GM21717 (cell line): ENCODE data around the gene POTEC.
"Not testable (repeated sequence)": the region's sequence is repeated elsewhere in the genome, so short reads cannot be mapped to it uniquely, and the experiment has no call there.

Experiments used
- ATAC-seq: cut with Tn5 transposase; IDR thresholded peaks from one replicate; pipeline ENCODE4 v1.9.1; 2021; ENCODE audit warnings: mild to moderate bottlenecking, moderate library complexity; ENCODE audit not compliant: unreplicated experiment

POTEC gene

DNA sequence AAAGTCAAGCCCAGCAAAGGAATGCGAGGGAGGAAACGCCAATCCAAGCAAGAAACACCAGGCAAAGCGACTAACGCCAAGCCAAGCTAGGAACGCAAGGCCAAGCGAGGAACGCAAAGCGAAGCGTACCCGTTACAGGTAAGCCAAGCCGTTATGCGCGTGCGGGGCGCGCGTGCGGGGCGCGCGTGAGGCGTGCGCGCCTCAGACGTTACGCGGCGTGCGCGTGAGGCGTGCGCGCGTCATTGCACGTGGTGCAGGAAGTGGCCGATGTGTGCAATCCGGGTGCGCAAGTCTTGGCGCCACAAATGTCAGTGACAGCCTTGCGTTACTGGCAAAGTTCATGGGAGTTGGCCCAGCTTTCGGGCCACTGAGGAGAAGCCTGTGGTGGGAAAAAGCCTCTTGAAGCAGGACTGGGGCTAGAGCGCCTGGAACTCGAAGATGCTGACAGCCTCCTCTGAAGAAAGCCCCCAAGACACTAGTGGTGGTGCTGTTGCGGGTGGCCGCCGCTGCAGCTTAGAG is at the start of gene POTEC:
Gene POTEC, minus strand, starts transcription at position 155 of the 519 bp plus-strand sequence. CDS start 454 bp downstream, outside the sequence.
- not testable (repeated sequence) for ATAC-seq

DNA sequence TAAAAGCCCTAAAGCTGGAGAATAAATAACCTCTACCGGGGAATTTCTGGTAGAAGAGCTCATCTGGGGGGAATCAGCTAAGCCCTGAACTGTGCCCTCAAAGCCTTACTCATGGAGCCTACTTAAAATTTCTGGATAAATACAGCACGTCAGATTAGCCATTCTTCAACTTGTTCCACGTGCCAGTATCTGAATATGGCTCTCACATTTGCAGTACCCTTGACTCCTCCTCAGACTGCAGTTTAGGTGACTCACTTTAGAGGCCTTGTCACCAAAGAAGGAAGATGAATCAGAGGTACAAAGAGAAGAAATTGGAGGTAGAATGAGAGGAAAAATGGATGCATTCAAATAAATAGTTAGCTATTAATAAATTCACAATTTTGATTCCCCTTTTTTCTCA is 34.6 kb upstream of the POTEC start:
- ATAC-seq, result no peak

DNA sequence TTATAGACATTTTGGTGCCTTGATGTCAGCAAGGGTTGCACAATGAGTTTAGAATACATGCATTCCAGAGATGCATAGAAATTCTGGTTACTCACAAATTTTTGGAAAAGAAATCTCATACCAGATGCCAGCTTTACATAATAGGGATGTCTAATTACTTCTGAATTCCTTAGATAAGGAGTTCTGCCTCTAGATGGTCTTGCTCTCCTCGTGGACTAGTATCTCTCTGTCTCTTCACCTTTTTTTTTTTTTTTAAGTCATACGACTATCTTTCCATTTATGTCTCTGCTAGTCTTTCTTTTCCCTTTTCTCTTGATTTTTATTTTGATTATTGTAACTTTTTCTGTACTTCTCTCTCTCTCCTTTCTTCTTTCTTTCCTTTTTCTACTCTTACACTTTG is 16.1 kb upstream of the POTEC start:
- not testable (repeated sequence) for ATAC-seq

DNA sequence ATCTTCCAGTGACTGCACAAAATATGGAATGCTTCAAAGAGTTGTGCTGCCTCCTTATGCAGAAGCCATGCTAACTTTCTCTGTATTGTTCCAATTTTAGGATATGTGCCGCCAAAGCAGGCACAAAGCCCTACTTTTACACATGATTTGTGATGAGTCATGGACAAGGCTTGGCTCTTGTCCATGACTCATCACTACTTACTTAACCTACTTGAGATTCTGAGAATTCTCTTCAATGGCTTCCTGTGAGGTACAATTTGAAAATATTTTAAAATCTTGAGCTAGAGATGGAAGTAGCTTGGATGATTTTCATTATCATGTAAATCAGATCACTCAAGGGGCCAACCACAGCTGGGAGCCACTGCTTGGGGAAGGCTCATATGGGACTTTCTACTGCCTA is 11.7 kb downstream of the POTEC start:
- not testable (repeated sequence) for ATAC-seq

DNA sequence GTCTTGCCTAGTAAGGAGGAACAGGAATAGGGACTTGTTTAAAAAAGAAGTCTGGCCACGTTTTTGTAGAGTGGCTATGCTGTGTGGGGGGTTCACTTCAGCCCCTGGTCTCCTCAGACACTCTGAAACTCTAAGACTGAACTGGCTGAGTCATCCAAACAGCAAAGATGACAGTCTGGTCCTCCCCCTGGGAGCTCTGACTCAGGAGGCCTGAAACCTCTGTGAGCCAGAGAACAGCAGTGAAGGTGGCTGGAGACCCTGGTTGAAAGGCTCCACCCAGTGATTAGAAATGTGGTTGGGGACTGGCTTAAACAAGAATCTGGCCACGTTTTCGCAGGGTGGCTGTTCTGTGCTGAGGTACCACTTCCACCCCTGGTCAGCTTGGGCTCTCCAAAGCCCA is 32.7 kb downstream of the POTEC start:
- ATAC-seq, result not testable (repeated sequence)

DNA sequence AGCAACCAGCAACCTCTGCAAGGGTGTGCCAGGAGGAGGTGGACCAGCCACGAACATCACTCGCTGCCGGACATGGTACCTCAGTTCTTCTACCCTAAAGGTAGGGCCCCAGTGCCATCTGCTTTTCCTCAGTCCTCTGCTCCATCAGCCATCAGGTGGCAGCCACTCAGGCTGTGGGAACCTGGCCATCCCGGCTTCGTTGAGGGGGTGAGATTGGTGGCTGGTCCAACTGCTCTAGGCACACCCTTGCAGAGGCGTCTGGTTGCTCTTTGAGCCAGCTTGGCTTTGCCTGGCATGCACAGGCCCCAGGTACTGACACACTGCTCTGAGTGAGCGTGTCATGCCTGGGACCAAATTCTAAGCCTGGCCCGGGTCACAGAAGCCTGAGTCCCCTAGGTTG is 39.7 kb downstream of the POTEC start:
- ATAC-seq, result not testable (repeated sequence)

DNA sequence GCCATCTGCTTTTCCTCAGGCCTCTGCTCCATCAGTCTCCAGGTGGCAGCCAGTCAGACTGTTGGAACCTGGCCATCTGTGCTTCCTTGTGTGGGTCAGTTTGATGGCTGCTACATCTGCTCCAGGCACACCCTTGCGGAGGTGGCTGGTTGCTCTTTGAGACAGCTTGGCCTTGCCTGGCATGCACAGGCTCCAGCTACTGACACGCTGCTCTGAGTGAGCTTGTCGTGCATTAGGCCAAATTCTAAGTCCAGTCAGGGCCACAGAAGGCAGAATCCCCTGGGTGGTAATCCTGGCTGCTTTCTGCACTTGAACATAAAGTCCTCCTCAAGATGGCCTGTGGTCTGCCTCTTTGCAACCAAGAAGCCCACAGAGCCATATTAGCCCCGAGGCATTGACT is 41.5 kb downstream of the POTEC start:
- not testable (repeated sequence) for ATAC-seq

DNA sequence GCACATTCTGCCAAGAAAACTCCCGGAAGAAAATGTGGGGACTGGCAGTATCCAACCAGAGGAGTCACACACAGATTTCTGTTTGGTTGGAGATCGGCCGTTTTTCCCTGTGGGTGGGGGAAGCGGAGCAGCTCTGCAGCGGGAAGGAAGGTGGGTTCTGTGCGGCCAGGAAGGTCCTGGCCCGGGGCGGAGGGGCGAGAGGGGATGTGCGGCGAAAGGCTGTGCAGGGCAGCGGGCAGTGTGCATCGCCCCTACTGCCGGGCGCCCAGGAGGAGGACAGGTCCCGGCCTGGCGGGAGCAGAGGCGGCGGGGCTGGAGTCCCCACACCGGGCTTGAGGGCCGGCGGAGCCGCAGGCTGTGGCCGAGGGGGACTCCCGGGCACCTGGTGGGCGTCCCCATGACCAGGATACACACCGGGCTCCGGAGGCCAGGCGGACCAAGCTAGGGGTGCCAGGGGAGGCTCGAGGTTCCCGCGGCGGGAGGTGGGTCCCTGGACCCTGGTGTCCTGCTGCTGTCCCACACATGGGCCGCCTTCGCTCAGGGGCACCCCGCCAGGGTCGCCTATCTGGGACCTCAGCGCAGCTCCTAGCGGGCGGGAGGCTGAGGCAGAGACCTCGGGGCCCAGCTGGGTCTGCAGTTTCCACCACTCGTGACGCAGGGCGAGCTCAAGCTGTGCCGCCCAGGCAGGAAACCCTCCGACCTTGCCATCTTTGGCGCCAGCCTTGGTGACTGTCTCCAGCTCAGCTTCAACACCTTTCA is 54.0 kb downstream of the POTEC start:
- not testable (repeated sequence) for ATAC-seq

DNA sequence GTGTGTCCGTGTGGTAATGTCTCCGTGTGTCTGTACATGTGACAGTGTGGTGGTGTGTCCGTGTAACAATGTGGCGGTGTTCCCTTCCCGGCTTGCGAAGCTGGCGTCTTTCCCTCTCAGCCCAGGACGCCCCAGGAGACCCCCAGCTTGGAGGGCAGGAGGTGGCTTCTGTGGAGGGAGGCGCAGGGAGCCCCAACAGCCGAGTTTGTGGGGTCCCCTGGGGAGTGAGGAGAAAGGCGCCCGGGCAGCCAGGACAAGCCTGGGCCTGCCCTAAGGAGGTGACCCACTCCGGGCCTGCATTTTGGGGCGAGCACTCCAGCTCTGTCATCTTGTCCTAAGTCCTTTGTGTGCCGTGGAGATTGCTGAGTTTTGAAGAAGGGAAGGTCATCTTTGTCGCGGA is 54.6 kb downstream of the POTEC start:
- not testable (repeated sequence) for ATAC-seq

DNA sequence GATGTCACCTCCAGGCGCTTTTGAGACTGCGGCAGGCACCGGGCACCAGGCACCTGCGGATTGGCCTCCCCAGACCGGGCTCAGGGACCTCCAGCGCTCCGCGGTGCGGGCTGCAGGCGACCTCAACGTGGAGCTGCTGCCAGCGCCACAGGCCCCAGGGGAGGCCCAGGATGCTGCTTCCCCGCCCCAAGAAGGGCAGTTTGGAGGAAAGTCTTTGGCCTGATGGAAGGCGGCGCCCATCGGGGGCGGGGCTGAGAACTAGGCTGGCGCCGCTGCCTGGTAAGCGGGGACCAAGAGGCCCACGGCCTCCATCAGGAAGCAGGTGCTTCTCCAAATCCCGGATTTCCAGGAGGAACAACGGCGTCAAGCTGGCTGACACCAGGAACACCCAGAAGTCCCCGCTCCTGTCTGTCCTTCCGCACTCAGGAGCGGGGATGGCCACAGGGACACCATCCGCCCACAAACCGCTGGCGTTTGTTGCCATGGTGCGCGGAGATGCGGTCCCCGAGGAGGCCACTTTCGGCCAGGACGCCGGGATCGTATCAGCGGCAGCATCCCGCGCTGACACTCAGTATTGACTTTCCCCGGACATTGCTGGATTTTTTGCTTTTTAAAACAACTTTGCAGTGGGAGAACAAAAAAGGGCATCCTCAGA is 56.3 kb downstream of the POTEC start:
- not testable (repeated sequence) for ATAC-seq

DNA sequence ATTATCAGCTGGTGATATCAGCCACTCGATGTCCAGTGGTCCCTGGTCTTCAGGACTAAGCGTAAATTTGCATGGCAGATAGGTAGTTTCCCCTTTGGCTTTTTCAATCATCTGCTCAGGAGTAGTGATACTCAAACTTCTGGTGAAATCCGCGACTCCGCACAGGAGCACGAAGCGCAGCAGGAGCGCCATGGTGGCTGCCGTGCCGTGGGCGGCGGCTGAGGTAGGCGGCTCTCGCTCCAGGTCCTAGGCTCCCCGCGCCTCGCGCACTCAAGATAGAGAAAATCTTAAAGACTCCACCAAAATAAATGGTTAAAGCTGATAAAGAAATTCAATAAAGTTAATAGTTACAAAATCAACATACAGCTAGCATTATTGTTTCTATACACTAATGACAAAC is 64.3 kb downstream of the POTEC start:
- not testable (repeated sequence) for ATAC-seq

DNA sequence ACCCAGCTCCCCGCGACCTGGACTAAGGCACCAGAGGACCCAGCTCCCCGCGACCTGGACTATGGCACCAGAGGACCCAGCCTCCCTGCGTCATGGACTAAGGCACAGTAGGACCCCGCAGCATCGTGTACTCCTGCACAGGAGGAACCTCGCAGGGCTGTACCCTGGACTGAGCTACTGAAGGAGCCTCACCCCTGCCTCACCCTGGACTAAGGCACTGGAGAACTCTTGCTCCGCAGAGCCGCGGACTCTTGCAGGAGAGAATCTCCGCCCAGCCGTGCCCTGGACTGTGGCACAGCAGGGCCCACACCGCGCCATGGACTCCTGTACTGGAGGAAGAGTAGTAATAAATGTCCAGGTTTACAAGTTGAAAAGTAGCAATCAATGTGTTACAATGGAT is 67.9 kb downstream of the POTEC start:
- not testable (repeated sequence) for ATAC-seq

DNA sequence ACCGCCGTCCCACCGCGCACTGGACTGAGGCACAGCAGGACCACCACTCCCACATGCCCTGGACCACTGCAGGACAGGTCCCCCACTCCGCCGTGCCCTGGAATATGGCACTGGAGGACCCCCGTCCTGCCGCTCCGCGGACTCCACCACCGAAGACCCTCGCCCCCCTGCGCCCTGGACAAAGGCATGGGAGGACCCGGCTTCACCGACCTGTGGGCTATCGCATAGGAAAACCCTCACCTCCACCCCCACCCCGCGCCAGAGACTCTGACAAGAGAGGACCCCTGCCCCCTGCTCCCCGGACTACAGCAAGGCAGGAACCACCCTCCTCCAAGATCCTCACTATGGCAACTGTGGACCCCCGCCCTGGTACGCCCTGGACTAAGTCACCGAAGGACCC is 68.6 kb downstream of the POTEC start:
- not testable (repeated sequence) for ATAC-seq

DNA sequence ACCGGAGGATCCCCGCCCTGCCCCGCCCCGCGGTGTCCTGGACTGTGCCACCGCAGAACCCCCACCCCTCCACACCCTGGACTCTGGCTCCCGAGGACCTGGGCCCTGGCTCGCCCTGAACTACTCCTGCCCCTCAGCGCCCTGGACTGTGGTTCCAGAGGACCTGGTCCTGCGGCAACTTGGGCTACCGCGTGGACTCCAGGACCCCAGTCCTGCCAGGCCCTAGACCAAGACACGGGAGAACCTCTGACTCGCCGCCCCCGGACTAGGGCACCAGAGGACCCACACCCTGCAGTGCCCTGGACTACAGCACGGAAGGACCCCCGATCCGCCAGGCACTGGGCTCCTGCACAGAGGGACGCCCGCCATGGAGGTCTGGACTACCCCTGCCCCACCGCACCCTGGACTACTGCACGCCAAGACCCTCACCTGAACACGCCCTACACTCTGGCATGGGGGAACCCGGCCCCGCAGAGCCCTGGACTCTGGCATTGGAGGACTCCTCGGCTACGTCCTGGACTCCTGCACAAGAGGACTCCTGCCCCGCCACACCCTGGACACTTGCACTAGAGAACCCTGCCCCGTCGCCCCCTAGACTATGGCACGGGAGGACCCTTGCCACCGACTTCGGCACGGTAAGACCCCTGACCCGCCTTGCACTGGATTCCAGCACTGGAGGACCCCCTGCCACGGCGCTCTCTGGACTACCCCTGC is 69.2 kb downstream of the POTEC start:
- not testable (repeated sequence) for ATAC-seq

DNA sequence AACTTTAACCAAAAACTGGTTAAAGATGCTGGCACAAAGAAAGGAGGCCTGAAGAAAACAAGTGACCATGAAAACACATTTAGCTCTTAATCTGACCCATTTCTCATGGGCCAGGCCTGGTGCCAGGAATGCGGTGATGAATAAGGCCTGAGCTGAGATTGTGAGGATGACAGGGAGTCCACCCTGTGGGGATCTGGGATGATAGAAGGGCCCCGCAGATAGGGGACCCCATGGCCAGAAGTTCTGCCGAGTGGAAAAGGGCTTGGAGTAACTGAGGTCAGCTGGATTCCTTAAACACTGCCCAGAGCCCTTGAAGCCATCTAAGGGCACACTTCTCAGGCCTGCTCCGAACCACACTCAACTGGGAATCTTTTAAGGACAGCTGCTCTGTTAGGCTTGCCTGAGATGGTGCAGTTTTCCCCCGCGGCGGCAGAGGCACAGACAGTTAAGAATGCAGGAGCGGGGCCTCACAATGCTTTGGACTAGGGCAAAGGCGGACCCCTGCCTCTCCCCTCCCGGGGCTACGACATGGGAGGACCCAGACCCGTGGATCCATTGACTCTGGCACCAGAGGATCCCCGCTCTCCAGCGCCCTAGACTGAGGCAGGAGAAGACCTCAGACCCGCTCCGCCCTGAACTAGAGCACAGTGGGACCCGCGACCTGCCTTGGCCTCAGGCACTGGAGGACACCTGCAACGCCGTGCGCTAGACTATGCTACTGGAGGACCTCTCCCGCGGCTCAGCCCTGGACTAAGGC is 70.0 kb downstream of the POTEC start:
- ATAC-seq, result not testable (repeated sequence)

DNA sequence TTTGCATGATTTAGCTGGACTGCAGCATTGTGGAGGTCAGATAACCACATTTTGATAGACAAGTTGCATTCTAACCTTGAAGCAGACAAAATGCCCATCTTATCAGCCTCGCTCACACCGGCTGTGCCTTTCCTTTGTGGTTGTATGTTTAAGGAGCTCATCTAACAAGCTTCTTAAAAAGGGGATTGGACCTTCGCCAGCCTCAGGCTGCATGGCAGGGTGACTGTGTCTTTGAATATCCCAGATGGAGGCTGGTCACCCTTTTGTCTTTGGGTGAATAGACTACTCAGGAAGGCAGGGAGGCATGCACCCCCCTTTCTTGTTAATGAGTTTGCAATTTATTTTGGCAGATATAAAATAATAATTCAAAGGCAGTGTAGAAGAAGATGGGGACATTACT is 72.1 kb downstream of the POTEC start:
- not testable (repeated sequence) for ATAC-seq

DNA sequence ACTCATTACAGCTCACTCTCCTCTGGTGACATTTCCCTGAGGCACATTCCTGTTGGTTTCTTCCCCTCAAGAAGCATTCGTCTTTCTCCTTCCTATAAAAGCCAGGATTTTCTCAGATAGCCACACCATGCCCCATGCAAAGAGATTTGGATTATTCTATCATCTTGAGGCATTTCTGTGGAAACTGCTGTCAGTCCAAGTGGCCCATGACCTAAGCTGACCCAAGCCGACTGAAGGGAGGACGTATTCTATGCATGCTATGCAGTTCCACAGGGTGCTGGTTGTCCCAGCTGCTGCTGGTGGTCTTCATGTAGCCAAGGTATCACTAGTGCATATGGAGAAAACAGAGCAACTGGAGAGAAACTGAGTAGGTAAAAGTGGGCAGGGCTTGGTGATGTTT is 73.0 kb downstream of the POTEC start:
- not testable (repeated sequence) for ATAC-seq

DNA sequence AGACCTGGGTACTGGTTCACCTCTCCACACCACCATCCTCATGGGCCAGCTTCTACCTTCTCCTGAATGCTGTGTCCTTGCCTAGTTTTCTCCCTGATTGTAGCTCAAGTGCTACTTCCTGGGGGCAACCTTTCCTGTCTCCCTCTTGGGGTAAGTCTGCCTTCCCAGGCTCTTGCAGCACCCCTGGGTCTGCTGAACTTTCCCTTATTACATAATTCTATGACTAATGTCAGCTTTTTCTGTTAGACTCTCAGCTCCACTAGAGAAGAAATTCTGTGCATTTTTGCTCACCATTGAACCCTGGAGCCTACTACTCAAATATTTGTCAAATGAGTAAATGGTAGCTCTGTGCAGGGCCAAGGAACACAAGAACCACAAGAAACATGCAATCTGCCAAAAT is 73.4 kb downstream of the POTEC start:
- not testable (repeated sequence) for ATAC-seq

DNA sequence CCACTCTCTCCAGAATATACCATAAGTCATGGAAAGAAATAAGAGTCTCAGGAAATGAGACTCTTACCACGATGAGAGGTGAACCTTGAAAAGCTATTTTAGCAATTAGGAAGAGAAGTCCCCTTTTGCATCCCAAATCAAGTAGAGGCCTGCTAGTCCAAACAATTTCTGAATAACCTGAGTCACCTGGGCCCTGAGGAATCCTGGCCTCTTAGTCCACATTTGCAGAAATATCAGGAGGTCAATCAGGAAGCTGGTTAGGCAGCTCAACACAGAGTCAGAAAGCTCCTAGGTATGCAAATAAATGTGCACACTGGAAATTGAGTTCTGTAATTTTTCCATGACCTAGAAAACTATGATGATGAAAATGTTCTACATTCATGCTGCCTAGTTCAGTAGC is 77.4 kb downstream of the POTEC start:
- ATAC-seq, result not testable (repeated sequence)
